KMS-11 (cell line): Measurements from ENCODE around the gene LRIG2.

ENCODE experiments used
- H2AFZ ChIP-seq: fragments of 200-600 bp; sonication (generic); 2 replicates; pipeline ENCODE4 v1.6.1; 2016; ENCODE audit warnings: antibody characterized with exemption, mixed run types, low read depth
- H3K27ac ChIP-seq: fragments of 200-600 bp; sonication (generic); 2 replicates; pipeline ENCODE4 v1.6.1; 2016; ENCODE audit warnings: mild to moderate bottlenecking, mixed run types
- H3K27me3 ChIP-seq: fragments of 200-600 bp; sonication (generic); 2 replicates; pipeline ENCODE4 v1.6.1; 2017; ENCODE audit warnings: mild to moderate bottlenecking, low read depth, mixed run types, moderate library complexity; ENCODE audit not compliant: insufficient read depth
- H3K36me3 ChIP-seq: fragments of 200-600 bp; sonication (generic); 2 replicates; pipeline ENCODE4 v1.6.1; 2017; ENCODE audit warnings: mild to moderate bottlenecking, mixed run types; ENCODE audit not compliant: insufficient read depth
- H3K4me1 ChIP-seq: fragments of 200-600 bp; sonication (generic); 2 replicates; pipeline ENCODE4 v1.6.1; 2016; ENCODE audit warnings: mild to moderate bottlenecking, low read depth, mixed run types; ENCODE audit not compliant: poor library complexity, severe bottlenecking
- H3K4me2 ChIP-seq: fragments of 200-600 bp; sonication (generic); 2 replicates; pipeline ENCODE4 v1.7.0; 2016; ENCODE audit warnings: mild to moderate bottlenecking, mixed run types
- H3K4me3 ChIP-seq: fragments of 200-600 bp; sonication (generic); IDR thresholded peaks from 2 replicates; pipeline ENCODE4 v1.6.1; 2017; ENCODE audit warnings: low read depth, low read length, mixed read lengths; ENCODE audit not compliant: insufficient read depth
- H3K79me2 ChIP-seq: fragments of 200-600 bp; sonication (generic); 2 replicates; pipeline ENCODE4 v1.6.1; 2016; ENCODE audit warnings: low read depth, mixed run types; ENCODE audit not compliant: insufficient read depth
- H3K9ac ChIP-seq: fragments of 200-600 bp; sonication (generic); 2 replicates; pipeline ENCODE4 v1.6.1; 2016; ENCODE audit warnings: mild to moderate bottlenecking, mixed run types
- H4K20me1 ChIP-seq: fragments of 200-600 bp; sonication (generic); 2 replicates; pipeline ENCODE4 v1.6.1; 2016; ENCODE audit warnings: mild to moderate bottlenecking, mixed run types; ENCODE audit not compliant: insufficient read depth
- CTCF ChIP-seq: fragments of 200-600 bp; sonication (generic); conservative IDR thresholded peaks from 2 replicates; pipeline ENCODE4 v1.6.1; 2017; ENCODE audit warnings: low read depth, mild to moderate bottlenecking, antibody characterized with exemption, low read length, moderate library complexity, mixed read lengths

The LRIG2 gene

GRCh38 chr1:113101588-113101987, 28.6 kb downstream of the LRIG2 start:
- no peak for TF ChIP-seq CTCF
- Histone ChIP-seq H3K4me3 (no peak overlapping the region), H3K4me2 (no peak overlapping the region), H3K36me3 (no peaks in the 10 kb centered on the region), H3K9ac (no peak overlapping the region), H3K27ac (no peak overlapping the region), H2AFZ (no peak overlapping the region), H4K20me1 (no peaks in the 10 kb centered on the region), H3K27me3 (no peaks in the 10 kb centered on the region), H3K79me2 (no peaks in the 10 kb centered on the region), H3K4me1 (no peaks in the 10 kb centered on the region)

GRCh38 chr1:113103048-113103447, 30.1 kb downstream of the LRIG2 start:
- no peaks in the 10 kb centered on the region for H3K36me3 ChIP-seq
- no peak for TF ChIP-seq CTCF
- no peak overlapping the region for H3K27ac ChIP-seq

DNA sequence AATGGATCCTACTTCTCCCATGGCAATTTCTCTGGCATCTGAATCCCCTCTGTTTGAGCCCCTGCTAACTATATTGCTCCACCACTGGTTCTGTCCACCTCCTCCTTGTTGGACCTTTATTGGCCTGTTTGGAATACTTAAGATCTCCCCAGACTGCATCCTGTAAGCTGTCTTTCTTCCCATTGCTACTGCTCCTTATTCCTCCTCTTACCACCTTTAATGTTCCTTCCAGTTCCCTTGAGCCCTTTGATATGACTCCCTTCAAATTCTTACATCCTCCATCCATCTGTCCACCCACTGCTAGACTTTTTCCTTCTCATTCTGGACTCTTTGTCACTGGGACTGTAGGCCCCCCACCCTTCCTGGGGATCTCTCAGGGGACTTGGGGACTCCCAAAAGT, 31.0 kb downstream of the LRIG2 start:
- Histone ChIP-seq H3K27me3 (no peaks in the 10 kb centered on the region), H3K36me3 (no peaks in the 10 kb centered on the region), H3K9ac (no peak overlapping the region), H3K27ac (no peak overlapping the region), H3K4me1 (no peaks in the 10 kb centered on the region), H3K4me2 (no peak overlapping the region), H3K4me3 (no peak overlapping the region), H3K79me2 (no peaks in the 10 kb centered on the region), H4K20me1 (no peaks in the 10 kb centered on the region), H2AFZ (no peak overlapping the region)
- TF ChIP-seq CTCF = no peak

More at GRCh38 chr1:113103048-113103447, 30.1 kb downstream of the LRIG2 start:
- H3K27me3 ChIP-seq = no peaks in the 10 kb centered on the region
- H2AFZ ChIP-seq = no peak overlapping the region
- H3K4me1 ChIP-seq = no peaks in the 10 kb centered on the region
- no peak overlapping the region for H3K4me3 ChIP-seq
- H3K9ac ChIP-seq = no peak overlapping the region
- no peaks in the 10 kb centered on the region for H4K20me1 ChIP-seq
- no peaks in the 10 kb centered on the region for H3K79me2 ChIP-seq
- no peak overlapping the region for H3K4me2 ChIP-seq

DNA sequence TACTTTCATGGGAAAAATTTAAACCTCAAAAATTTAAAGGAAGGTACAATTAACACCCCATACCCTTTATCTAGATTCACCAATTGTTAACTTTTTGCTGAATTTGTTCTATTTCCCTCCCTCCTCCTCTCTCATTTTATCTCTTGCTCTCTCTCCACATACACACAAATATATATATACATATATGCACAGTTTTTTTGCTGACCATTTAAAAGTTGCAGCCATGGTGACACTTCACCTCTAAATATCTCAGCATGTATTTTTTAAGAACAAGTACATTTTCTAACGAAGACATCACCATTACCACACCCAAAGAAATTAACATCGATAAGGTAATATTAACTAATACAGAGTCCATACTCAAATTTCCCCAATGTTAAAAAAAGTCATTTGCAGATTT, 33.9 kb downstream of the LRIG2 start:
- Histone ChIP-seq H2AFZ (no peak overlapping the region), H3K79me2 (no peaks in the 10 kb centered on the region), H3K36me3 (no peaks in the 10 kb centered on the region), H3K27me3 (no peaks in the 10 kb centered on the region), H4K20me1 (no peaks in the 10 kb centered on the region), H3K4me3 (no peak overlapping the region), H3K27ac (no peak overlapping the region), H3K4me2 (no peak overlapping the region), H3K9ac (no peak overlapping the region), H3K4me1 (no peaks in the 10 kb centered on the region)
- TF ChIP-seq CTCF = no peak
